ENCODE data around the gene ARHGEF7.

The ARHGEF7 gene

DNA sequence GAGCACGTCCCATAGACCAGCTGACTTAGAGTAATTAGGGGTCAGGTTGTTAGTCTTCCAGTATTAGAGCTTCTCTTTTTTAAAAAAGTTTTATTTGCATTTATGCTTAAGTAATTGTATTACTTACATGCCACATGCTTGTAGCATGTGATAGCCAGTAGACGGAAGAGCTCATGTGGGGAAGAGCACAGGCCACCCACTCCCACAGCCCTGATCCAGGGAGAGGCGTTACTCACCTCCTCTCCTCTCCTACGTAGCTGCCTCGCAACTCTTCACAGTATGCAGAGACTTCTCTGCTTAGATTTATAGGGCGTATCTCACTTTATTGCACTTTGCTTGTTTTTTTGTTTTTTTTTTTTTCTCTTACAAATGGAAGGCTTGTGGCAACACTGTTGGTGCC lies 110.1 kb downstream of the ARHGEF7 start:
- no peak for DNase-seq (ENCODE audit: low read depth)

DNA sequence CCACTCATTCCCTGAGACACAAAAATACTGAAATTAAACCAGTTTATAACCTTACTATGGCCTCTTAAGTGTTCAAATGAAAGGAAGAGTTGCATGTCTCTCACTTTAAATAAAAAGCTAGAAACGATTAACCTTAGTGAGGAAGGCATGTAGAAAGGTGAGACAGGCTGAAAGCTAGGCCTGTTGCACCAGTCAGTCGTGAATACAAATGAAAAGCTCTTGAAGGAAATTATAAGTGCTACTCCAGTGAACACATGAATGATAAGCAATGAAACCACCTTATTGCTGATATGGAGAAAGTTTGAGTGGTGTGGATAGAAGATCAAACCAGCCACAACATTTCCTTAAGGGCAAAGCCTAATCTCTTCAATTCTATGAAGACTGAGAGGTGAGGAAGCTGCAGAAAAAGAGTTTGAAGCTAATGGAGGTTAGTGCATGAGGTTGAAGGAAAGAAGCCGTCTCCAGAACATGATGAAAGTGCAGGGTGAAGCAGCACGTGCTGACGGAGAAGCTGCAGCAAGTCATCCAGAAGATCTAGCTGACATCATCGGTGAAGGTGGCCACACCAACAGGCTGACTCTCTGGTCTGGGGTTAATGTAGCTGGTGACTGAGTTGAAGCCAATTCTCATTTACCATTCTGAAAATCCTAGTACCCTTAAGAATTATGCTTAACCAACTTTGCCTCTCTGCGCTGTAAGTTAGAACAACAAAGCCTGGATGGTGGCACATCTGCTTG lies 110.9 kb downstream of the ARHGEF7 start:
- DNase-seq (ENCODE audit: low read depth) = no peak

DNA sequence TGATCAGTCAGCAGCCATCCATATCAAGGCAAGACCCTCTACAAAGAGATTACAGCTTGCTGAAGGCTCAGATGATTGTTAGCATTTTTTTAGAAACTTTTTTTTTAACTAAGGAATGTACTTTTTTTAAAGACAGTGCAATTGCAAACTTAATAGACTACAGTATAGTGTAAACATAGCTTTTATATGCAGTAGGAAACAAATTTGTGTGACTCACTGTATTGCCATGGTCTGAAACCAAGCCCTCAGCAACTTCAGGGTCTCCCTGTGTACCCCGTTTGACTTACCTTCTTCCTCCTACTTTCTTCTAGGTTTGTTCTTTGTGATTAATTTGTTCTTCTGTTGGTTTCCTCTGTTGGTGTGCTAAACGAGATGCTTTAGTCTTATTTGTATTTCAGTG lies 112.3 kb downstream of the ARHGEF7 start:
- DNase-seq (ENCODE audit: low read depth) = no peak

DNA sequence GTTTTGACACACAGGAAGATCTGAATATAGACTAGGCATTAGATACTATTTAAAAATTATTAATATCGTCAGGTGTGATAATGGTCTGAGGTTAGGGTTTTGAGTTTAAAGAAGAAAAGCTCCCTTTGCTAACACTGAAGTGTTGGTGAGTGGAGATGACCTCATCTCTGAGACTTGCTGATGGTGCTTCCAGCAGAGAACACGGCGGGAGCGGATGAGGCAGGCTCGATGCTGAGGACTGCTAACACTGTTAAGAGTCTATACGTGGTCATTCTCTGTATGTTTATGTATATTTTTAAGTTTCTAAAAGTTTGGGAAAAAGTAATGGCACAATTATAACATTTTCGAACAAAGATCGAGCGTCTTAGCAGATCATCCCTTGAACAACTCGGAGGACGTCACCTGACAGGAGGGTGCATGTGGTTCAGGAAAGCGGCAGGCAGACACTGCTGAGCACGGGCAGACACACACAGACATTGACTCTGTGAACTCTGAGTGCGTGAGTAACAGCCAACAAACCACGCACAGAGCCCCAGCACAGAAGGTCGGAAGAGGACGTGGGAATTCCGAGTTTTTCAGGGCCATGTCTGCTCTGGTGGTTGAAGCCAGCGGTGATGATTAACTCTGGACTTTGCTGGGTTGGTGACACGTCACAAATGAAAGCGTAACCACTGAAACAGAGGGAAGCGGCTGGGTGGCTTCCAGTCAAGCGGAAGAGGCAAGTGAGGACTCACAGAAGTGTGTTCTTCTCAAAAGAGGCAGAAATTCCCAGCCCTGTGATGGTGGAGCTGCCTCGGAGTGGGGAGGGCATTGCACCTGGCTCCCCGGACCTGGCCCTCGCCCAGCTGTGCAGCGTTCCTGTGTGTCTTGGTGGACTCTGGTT lies 113.4 kb downstream of the ARHGEF7 start:
- DNase-seq (ENCODE audit: low read depth) = no peak

DNA sequence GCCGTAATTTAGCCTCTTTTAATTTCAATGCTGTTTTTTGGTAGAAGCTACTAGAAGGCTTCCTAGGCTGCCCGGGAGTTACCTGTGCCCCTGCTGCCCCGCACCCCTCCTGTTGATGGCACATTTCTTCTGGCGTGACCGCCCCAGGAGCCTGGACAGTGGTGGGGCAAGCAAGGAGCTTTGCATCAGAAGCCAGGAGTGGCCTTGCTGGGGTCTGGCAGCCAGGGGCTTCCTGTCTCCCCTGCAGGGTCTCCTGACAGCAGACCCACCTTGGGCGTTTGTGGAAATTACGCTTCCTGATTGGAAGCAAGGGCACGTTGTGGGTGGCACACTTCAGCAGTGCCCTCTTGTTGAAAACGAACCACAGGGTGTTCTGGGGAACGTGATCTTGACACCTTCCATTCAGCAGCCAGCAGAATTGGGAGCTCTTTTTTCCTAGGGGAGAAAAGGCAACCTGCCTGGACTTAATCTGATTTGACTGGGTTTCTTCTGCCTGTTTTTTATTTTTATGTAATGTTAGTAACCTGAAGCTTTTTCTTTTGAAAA lies 115.3 kb downstream of the ARHGEF7 start:
- no peak for DNase-seq (ENCODE audit: low read depth)

DNA sequence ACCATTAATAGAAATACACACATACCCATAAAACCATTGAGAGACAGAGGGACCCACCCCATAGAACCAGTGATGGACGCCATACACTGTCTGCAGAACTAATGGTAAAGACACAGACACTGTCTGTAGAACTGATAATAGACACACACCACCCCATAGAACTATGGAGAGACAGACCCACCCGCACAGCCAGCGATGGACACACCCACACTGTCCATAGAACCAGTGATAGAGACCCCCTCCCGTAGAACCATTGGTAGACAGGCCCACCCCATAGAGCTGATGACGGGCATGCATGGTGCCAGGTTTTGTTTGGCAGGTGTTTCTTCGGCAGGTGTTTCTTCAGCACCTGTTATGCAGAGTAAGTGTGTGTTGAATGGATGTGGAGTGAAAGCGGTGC lies 117.1 kb downstream of the ARHGEF7 start:
- DNase-seq (ENCODE audit: low read depth) = no peak

DNA sequence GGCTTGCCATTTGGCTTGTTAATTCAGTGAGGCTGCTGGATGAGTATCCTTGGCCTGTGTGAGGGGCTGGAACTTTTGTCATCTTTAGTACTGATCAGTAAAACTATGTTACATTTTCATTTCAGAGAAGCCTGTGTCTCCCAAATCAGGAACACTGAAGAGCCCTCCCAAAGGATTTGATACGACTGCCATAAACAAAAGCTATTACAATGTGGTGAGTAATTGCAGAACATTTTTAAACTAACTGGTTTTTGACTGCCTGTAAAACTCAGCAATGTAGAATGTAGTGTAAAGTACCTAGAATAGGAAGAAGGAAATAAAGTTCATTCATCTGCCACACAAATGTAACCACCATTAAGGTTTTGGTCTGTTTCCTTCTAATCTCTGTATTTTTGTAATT lies 118.0 kb downstream of the ARHGEF7 start:
- DNase-seq (ENCODE audit: low read depth) = no peak

DNA sequence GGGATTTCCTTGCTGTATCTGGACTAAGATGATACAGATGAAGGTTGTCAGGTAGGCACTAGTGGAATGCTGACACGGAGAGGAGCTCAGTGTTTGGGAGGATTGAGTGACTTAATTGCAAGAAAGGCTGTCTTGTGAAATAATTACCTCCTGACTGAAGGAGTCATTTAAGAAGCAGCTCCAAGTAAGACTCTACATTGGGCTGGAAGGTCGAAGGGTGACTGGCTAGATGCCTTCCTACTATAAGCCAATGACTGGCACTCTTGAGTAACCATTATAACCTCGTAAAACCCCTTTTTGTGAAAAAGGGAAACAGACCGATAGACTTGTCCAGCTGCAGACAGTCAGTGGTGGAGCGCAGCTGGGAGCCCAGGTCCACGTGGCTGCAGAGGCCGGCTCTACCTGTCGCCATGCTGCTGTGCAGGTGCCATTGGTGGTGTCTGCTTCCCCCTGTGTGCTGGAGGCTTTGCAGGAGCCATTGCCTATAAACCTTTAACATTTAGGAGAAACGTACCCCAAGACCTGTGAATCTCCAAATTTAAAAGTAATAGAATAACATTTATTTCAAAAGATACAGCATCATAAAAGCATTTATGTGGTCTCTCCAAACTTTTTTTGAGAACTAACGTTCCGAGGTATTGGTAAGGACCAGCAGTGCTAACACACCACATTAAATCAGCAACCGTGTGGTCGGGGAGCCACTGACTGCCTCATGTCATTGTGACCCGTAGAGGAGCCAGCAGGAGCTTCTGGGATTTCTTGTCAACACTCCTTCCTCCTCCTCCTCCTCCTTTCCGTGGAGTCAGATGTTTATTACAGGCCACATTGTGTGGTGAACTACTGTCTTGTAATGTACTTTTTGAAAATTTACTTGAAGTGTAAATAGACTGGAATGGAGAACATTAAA lies 124.9 kb downstream of the ARHGEF7 start:
- no peak for DNase-seq (ENCODE audit: low read depth)

DNA sequence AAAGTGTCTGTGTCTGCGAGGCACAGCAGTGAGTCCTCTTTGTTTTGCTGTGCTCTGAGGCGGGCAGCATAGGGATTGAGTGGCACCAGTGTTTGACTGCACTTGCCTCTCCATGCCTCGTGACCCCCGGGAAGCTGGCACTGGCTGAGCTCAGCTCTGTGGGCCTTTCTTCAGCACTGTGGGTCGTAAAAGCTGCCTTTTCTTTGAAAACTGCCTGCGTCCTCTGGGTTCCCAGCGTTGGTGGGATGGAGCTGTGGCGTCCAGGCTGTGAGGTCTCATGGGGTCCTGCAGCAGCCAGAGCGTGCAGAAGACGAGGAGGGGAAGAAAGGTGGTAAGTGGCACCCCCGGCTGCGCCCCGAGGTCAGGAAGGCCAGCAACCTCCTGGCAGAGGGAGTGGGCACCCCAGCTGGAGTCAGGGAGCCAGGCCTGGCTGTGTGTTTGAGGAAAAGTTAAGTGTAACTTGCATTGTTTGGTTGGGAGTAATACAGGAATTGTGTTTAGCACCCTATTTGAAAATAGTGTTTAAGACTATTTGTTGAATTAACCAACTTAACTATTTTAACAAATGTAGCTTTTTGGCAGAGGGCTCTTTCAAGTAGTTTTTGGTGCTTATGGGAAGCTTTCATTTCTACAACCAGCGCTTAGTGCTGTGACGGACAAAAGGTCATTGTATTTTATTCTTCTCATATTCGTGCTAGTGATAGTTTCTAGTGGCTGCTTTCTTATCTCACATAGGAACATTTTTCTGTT lies 126.1 kb downstream of the ARHGEF7 start:
- DNase-seq (ENCODE audit: low read depth) = no peak

DNA sequence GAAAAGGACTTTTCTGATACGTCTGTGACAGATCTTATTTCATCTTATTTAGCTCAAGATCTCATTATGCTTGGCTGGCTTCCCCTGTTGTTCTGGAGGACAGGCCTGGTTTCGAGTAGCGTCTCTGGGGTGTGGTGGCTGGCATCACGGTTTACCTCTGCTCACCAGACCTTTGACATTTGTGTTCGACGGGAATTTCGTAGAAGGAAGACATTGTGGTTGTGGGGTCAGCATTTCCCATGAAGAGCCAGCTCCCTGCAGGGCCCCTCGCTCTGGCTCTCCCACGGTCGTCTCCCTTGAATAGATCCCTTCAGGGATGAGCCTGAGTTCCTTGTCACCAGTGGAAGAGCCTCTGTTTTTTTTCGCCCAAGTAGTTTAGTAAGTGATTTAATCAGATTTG lies 126.8 kb downstream of the ARHGEF7 start:
- no peak for DNase-seq (ENCODE audit: low read depth)

DNA sequence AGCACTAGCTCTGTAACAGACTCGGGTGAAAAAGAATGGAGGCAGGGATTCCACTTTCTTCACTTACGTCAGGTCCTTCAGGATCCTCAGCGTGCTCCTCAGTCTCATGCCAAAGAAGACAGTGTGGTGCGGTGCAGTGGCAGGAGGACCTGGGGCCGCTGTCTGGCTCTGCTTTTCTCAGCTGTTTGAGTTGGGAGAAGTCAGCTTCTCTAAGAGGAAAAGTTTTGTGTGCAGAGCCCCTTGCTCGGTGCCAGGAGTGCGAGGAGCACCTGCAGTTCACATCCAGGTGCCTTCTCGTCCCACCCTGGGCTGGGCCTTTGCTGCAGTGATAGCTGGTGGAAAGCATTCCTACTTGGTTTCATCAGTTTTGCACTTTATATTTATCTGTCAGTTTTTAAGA lies 127.5 kb downstream of the ARHGEF7 start:
- no peak for DNase-seq (ENCODE audit: low read depth)

DNA sequence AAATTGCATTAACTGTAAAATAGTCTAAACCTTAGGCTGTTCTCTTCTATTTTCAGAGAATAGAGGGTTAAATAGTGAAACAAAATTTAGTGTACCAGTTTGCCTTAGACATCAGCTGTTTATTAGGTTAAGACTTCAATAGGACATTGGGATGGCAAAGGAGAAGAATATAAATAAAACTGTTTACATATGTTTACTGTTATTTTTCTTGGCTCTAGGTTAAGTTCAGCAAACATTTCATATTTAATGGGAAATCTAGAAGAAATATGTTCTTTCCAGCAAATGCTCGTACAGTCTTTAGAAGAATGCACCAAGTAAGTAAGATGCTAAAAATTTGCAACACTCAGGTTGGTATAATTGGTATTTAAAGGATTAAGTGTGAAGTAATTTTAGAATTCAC lies 128.9 kb downstream of the ARHGEF7 start:
- no peak for DNase-seq (ENCODE audit: low read depth)

DNA sequence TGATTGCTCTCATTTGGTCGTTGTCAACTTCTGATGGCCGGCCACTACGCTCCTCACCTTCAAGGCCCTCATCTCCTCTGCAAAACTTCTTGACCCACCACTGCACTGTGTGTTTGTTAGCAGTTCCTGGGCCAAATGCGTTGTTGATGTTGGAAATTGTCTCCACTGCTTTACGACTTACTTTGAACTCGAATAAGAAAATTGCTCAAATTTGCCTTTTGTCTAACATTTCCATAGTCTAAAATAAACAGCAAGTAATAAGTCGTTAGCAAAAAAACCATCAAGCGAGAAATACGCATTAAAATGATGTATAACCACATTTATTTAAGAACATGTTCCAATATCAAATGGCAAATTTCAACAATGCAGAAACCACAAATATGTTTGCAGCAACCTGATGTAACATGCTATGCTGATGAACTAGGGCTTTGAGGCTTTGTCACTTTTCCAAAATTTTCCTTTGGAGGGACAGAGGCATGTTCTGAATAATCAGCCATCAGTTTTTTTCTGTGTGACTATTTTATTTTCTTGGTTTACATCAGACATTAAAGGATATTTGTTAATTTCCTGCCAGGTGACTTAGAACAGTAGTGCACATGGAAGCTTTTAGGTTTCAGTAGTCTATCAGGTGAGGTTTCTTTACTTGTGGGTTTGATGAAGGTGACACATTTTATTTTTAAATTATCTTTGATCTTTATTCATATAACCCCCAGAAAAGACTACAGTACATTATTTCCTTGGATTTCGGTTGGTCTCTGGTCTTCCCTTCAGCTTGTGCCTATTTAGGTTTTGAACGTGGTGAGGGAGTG lies 130.7 kb downstream of the ARHGEF7 start:
- no peak for DNase-seq (ENCODE audit: low read depth)

DNA sequence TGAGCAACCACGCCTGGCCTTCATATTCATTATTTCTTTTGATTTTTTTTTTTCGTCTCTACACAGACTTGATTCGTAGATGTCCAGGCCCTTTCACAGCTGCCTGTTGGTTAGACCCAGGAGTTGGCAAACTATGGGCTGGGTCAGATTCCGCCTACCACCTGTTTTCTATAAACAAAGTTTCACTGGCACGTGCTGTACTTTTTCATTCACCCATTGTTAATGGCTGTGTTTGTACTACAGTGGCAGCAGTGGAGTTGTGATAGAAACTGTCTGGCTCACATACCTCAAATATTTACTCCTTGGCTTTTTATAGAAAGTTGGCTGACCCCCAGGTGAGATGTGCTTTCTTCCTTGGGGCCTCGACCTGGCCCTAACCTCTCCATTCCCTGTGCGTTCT lies 132.4 kb downstream of the ARHGEF7 start:
- no peak for DNase-seq (ENCODE audit: low read depth)

DNA sequence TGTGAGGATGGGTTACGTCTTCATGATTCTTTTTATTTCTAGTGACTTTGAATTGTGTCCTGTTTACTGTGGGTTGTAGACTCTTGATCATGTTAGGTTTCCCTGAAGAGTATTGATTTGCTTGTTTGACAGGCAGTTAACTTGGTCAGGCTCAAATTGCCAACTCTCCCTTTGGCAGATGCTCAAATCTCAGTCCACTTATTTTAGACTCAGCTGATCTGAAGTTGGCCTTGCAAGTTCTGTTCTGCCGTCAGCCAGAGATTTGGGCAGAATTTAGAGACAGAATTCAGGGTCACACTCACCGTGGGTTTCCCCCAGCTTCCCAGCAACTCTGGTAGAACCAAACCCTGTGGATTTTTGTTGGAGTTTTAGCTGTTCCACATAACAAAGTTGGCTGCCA lies 133.7 kb downstream of the ARHGEF7 start:
- no peak for DNase-seq (ENCODE audit: low read depth)

DNA sequence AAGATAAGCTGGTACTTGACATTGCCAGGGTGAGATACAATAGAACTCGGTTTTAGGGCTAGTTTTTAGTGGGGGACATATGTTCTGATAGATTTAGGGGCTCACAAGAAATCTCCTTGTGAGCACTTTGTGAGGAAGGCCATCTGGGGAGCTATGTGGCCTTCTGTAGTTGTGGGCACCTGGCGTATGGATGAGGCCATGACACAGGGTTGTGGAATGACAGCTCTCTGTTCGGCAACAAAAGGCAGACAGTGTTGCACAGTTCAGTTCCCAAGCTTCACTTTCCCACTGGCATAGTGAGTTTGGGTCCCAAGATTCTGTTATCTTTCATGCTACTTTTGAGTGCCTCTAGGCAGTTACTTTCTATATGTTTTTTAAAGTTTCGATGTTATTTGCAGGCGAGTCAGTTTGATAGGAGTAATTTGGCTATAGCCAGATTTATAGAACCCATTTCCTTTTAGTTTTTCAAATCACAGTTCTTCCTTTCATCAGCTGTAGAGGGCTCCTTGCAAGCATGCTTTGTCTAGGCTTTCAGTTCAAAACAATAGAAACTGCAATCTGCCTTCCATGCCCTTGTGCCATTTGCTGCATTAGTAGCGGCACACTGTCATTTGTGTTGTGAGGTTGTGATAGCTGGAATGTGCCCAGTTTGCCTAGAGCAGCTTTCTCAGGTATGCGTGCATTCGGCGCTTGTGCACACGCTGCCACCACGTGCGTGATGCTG lies 134.7 kb downstream of the ARHGEF7 start:
- no peak for DNase-seq (ENCODE audit: low read depth)

DNA sequence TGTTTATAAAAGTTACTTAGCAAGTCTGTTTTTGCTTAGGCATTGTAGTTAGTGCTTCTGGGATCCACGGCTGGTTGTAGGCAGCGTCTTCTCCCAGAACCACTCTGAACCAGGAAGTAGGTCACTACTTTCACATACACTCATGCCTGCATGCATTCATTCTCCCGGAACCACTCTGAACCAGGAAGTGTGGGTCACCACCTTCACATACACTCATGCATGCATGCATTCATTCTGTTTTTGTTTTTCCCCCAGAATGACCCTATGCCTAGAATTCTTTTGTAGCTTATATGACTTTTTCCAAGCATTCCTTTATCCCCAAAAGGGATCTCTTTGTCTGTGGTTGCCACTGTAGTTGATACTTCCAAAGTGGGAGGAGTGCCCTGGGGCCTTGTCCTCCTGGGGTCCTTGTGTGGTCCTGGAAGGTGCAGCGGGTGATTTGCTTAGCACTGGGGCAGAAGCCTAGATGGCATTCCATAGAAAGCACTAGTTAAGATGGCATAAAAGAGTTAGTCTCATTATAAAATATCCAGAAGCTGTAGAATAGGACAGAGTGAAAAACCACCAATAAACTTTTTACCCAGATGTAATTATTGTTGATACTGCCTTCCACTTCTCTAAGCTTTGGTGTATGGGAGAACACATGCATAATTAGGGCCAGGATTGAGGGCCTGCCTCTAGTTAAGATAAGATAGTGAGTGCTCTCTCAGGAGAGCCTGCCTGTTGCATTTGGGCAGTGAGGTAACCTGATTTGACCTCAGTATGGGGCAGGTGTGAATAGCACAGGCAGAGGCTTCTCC lies 136.7 kb downstream of the ARHGEF7 start:
- no peak for DNase-seq (ENCODE audit: low read depth)

DNA sequence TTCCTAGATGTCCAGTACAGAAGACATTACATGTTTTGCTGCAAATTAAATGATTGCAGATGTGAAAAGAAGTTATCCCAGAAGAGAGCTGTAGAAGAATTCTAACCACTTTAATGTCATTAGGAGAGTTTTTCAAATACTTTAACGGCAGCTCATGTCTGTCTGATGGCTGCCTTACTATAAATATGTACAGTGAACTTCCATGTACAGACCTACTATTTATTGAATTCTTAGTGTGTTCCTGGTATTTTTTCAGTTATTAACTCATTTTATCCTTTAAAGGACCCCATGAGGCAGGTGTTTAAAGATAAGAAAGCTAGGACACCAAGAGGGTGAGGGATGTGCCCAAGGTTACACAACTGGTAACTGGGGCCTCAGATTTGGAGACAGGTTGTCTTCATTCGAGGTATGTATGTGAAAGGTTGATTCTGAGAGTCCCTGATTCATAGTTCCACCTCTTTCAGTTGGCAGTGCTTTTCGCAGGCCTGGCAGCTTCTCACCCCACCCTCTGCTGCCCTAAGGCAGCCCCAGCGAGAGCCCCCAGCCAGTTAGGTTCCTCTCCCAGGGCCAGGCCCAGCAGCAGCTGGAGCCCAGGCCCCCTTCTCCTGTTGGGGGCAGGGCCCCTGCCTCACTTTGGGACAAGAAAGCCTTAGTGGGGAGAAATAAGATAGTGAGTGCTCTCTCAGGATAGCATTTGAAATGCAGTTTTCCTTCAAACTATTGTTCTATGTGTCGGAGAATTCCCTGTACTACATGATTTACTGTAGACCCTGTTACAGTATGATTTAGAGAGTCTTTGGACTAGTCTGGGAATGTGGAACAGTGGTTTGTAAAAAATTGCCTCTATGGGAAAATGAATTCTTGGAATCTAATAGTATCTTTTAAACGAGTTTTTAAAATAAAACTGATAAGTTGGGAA lies 137.6 kb downstream of the ARHGEF7 start:
- no peak for DNase-seq (ENCODE audit: low read depth)

Data from stimulated activated CD8-positive, alpha-beta memory T cell treated with anti-CD3 and anti-CD28 coated beads, Interleukin-12 subunit alpha, Interleukin-12 subunit beta, amount 100 ng/mL, for 1 hour (primary cell).